Cortex of kidney (tissue), 1 donor: Measurements from ENCODE around the gene P2RY14.

Experiments
- DNase-seq: peaks from one replicate; lab custom pipeline; 2025; lab: John Stamatoyannopoulos, UW

P2RY14 gene

DNA sequence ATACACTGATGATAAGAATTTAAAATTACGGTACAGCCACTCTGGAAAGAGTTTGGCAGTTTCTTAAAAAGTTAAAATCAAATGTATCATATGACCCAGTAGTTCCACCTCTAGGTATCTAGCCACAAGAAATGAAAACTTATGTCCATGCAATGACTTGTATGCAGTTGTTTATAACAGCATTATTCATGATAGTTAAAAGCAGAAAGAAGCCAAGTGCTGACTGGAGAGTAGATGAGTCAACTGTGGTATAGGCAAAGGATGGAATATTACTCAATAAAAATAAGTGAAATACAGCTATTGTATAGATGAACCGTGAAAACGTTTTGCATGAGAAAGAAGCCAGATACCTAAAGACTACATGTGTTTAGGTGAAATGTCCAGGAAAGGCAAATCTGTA, 23.4 kb upstream of the P2RY14 start:
- DNase-seq: no peak

DNA sequence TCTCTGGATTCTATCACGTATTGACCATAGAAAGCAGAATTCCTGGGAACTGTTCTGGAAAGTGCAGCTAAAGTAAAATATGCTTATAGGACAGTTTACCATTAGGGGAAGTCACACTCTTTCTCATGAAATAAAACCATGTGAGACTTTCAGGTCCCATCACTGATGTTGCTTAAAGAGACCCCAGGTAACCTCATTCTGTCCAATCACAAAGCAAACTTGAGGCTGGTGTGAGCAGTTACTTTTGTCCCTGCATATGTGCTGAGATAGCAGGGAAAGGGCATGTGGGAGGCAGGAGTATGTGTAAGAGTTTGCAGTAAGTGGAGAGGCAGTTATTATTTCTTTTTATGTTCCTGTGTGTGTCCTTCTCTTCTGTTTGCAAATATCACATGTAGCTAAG, 22.2 kb upstream of the P2RY14 start:
- DNase-seq: no peak

- DNase-seq: no peak
These were observed 20.7 kb upstream of the P2RY14 start for GRCh38 chr3:151299006-151299405.

DNA sequence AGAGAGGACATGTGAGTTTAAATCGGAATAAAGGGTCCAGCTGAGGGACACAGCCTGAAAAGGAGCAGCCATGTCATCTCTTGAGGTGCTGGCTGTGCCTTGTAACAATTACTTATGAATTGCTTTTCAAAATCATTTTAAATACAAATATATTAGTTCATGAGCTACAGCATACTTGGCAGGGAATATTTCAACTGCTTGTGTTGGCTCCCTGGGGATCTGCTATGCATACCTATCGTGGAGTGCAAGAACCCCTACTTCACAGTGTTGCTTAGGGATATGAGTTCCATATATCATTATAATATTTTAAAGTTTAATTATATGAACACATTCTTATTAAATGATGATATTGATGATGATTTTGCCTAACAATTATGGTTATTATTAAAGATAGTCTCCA, 19.1 kb upstream of the P2RY14 start:
- DNase-seq: no peak

DNA sequence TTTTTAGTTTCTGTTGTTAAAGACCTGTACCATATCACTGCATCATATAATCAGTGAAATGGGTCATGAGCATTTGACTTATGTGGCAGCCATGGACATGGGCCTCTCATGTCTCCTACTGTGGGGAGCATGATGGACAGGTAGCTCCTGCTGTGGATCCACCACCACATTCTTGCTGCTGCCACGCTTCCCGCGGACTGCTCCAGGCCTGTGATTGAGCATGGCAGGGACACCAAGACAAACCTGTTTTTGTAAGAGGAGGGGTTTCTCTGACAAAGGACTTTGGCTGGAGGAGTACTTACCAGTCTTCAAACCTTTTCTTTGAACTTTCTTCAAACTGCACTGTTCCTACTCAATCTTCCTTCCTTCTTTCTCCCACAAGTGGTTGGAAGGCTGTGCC, 17.9 kb upstream of the P2RY14 start:
- no peak for DNase-seq

DNA sequence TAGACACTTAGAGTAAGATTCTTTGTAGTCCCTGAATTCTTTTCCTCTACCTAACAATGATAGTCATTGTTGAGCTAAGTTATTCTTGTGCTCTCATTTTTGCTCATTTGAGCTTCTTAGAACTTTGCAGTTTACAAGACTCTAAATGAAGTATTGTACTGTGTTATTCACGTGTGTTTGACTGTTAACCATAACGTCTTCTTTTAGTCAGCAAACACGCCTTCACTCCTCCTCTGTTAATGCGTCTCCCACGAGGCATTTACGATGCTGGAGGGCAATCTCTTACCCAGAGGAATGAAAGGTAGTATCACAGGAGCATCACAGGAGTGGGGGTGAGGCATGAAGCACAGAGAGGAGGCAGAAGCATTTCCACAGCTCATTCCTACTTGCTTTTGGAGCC, 14.8 kb upstream of the P2RY14 start:
- no peak for DNase-seq

DNA sequence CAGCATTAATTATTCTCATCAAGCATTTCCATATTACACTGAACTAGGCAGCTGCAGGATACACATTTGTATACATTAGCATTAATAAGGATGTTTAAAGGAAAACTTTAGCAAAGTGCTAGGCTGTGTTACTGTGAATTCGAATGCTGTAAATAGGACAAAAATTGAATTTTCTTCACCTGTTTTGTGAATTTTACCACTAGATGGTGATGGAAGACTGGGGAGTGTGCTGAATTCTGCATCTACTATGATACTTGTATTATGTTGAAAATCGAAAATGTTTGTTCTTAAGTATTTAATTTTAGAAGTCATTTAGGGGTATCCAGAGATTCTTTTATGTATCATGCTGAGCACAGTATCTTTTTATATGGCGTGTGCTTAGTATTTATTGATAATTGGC, 12.3 kb upstream of the P2RY14 start:
- no peak for DNase-seq

DNA sequence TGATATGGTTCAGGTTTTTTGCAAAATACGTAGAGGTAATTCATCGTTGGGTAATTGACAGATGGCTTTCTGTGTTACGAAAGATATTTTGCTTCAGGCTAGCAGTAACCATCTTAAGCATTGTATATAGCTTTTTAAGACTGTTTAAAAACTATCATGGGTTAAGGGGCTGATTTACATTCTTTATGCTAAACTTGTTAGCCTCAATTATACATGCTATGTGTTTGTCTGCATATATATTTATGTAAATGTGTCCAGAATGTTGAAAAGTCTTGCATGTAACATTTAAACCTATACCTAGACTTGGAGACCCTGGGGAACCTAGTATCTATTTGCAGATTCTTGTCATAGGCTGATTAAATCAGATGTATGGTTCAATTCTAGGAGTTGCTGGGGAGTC, 11.1 kb upstream of the P2RY14 start:
- no peak for DNase-seq

GRCh38 chr3:151285940-151286339, 7.6 kb upstream of the P2RY14 start:
- DNase-seq: no peak

DNA sequence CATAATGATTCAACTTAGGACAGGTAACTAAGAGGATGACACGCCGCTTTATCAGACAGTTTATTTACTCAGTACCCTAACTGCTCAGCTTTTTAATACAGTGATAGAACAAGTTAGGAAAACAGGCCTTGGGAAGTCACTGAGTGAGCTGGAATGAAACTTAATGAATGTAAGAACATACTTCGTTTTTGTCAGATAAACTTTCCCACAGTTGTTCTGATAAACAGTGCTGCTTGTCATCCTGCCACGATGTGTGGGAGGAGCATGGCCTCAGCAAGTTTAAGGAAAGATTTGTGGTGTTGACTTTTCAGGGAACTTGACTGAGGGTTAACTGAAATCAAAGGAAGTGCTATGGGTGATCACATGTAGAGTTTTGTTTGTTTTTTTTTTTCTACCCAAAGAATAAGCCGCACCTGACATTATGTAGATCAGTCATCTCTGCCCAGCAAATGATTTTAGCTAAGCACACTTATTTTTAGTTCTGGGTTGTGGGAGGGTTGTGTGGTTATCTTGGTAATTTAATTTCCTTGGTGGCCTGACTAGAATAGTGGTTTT, 5.6 kb upstream of the P2RY14 start:
- DNase-seq: no peak

- DNase-seq: no peak
These were observed 5.0 kb upstream of the P2RY14 start for GRCh38 chr3:151283387-151283786.

DNA sequence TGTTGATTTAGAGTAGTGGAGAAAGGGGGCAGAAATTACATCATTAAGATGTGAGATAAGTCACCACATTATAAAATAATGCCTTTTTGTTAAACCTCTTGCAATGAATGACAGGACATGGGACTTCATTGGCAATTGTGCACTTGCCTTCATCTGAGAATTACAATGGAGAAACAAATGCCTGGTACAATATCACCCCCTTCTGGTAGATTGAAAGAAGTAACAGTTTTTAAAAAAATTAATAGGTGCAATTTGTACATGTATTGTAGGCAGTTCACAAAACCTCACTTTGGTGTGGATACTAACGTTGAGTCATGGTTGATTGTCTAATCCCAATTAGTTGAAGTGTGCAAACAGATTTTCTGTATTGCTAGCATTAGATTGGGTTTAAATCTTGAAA, 4.6 kb upstream of the P2RY14 start:
- DNase-seq: no peak

DNA sequence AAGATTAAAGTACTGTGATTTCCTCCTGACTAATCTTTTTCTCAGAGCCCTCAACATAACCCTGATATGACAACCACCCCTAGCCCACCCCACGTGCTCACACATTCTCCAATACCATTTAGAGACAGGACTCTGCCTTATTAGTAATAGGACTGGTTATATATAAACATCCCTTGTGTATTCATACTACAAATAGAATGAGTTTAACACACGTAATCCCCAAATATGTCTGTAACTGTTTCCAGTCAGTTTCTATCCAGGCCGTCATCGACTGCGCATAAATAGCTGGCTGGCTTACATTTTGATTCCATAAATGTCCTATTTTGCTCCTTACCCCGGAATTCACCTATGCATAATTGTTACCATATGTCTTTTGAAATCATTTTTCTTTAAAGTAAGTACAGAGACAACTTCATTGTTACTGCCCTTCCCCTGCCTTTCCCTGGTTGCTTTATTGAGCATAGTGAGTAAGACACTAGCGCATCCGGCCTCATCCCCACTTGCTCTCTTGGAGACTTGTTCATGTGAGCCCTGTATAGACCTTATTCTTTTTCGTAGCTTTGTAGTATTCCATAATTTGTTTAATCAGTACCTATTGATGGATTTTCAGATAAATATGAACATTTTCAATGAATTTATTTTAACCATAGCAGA, 3.5 kb upstream of the P2RY14 start:
- no peak for DNase-seq

DNA sequence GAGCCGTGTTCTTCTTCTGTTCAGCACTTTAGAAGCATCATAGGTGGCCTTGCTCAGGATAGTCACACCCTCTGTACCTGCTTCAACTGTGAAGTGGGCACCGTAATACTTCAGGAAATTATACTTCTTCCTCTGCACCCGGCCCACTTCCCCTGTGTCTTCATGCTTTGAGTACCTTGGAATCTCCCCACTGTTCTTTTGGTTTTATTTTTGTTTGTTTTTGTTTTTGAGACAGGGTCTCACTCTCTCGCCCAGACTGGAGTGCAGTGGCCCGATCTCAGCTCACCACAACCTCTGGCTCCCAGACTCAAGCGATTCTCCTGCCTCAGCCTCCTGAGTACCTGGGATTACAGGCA, 1.7 kb downstream of the P2RY14 start:
- DNase-seq: no peak

DNA sequence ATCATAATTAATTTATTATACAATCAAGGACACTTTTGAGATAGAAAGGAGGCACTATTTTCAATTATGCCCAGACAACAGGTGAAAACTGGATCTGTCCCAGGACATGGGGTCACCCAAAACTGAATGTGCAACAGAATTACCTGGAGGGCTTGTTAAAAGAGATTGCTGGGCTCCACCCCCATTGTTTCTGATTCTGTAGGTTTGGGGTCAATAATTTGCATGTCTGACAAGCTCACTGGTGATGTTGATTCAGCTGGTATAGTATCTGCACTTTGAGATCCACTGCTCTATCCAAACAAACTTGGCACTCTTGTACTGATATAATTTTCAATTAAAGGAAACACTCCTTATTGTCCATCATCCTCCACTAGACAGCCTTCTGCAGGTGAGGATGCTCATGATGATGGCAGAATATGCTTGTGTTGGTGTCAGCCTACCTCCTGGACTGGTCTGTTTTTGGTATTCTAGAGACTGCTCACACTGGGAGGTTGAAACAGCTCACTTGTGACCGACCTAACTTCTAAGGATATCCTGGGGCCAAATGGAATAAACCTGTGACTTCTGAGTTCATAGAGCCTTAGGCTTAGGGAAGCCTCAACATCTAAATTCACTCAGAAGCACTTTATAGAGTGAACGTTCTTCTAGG, 2.2 kb downstream of the P2RY14 start:
- no peak for DNase-seq

- no peak for DNase-seq
These were observed 3.3 kb downstream of the P2RY14 start for GRCh38 chr3:151275091-151275490.

GRCh38 chr3:151269631-151270030, 8.7 kb downstream of the P2RY14 start:
- DNase-seq: no peak

DNA sequence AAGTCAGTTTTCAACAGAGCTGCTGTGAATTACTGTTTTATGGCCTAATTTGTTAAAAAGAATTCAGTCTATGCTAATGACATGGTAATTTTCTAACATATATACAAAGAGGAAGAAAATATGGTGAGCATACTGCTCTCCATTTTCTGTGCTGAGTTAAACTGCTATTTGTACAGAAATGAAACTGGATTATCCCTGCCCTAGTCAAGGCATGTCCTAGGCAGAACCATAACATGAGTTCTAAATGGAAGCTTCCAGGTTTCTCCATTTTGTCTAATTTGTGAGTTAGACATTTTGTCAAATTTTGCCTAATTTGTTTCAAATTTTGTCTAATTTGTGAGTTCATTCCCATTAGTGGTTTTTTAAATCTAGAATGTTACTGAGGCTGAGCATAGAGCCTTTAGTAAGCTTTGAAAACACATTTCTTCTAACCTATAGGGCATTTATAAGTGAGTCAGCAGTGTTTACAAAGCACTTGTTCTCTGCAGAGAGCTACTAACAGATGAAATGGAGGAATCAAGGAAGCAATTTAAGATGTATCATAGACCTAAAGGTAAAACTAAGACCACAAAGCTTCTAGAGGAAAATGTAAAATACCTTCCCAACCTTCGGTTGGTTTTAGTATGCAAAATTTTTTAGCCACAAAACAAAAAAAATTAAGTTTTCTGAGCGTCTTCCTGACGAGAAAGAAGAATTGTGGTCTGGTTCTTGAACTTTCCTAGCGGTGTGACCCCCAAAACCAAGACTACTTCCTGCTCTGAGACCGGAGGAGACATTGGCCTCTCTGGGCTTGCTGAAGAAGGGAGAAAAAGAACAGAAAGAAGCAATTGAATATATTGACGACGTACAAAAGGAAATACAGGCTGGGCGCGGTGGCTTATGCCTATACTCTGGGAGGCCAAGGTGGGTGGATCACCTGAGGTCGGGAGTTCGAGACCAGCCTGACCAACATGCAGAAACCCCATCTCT, 9.8 kb downstream of the P2RY14 start:
- DNase-seq: no peak

DNA sequence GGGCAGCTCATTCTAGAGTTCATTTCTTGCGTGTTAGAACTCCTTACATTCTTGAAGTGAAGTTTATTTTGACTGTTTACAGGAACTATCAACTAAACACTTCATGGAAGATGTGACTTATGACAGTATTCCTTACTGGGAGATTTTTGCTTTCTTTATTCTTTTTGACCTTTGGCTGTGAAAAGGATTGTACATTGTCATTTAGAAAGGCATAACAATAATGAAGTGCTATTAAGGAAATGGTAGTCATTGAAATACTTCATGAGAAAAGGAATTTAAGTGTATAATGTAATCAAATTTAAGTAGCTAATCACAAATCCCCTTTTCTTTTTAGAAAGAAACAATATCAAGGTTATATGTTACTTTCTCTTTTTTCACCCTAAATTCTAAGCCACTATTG, 11.3 kb downstream of the P2RY14 start:
- DNase-seq: no peak

GRCh38 chr3:151265866-151266265, 12.5 kb downstream of the P2RY14 start:
- DNase-seq: no peak

DNA sequence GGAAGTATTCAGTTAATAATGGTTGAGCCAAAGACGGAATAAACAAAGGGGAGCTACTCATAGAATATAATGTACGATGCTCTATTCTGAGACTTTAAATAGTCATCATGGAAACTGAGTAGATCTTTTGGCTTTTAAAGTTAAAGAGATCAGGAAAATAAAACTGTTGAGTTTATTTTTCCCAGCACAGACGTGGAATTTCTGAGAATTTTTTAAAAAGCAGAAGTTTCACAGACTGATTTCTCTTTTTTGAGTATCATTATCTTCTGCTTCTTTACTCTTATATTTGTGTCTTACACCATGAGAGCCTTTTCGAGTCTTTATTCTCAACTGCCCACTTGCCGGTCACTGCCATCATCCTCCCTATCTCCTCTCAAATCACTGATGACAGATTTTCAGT, 13.2 kb downstream of the P2RY14 start:
- DNase-seq: no peak

DNA sequence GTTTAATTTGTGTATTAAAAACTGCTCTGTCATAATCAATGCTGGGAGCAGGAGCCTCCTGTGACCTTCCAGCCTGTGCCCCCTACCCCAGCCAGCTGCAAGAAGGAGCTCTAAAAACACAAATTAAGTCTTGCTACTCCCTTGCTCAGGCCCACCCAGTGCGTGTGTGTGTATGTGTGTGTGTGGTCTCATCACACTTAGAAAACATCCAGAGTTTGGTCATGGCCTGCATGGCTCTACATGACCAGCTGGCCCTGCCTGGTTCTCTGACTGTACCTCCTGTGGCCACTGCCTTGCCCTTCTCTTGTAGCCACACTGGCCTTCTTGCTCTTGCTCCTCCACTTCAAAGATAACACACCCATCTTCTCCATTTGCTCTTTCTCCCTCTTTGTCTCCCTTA, 13.7 kb downstream of the P2RY14 start:
- DNase-seq: no peak
